Measurements from ENCODE around the gene LRRC28.
A peak's percentile ranks its signal among the peaks of the same experiment; 100 is the strongest.
"Not testable (repeated sequence)": the region's sequence is repeated elsewhere in the genome, so short reads cannot be mapped to it uniquely, and the experiment has no call there.

LRRC28 gene

GRCh38 chr15:99345242-99345641, 94.0 kb downstream of the LRRC28 start:
- no peak for DNase-seq

GRCh38 chr15:99345832-99346462, 94.7 kb downstream of the LRRC28 start:
- no peak for DNase-seq

GRCh38 chr15:99347574-99347973, 96.3 kb downstream of the LRRC28 start:
- DNase-seq, result no peak

- DNase-seq, result no peak
These were observed 97.1 kb downstream of the LRRC28 start for GRCh38 chr15:99348412-99348811.

- no peak for DNase-seq
These were observed 99.1 kb downstream of the LRRC28 start for GRCh38 chr15:99350408-99350807.

GRCh38 chr15:99359769-99360168, 108.5 kb downstream of the LRRC28 start:
- no peak for DNase-seq

GRCh38 chr15:99361545-99362185, 110.4 kb downstream of the LRRC28 start:
- no peak for DNase-seq

- DNase-seq, result no peak
These were observed 114.0 kb downstream of the LRRC28 start for GRCh38 chr15:99365242-99365641.

GRCh38 chr15:99366013-99366412, 114.7 kb downstream of the LRRC28 start:
- no peak for DNase-seq

- DNase-seq, result no peak
These were observed 117.5 kb downstream of the LRRC28 start for GRCh38 chr15:99368743-99369142.

- DNase-seq, result no peak
These were observed 117.9 kb downstream of the LRRC28 start for GRCh38 chr15:99369196-99369595.

GRCh38 chr15:99371180-99372103, 120.2 kb downstream of the LRRC28 start:
- no peak for DNase-seq

GRCh38 chr15:99385005-99385669, 133.9 kb downstream of the LRRC28 start:
- no peak for DNase-seq

- peak; percentile 91 for DNase-seq
These were observed 134.6 kb downstream of the LRRC28 start for GRCh38 chr15:99385865-99386264.

- no peak for DNase-seq
These were observed 135.1 kb downstream of the LRRC28 start for GRCh38 chr15:99386391-99386790.

GRCh38 chr15:99387421-99388168, 136.3 kb downstream of the LRRC28 start:
- no peak for DNase-seq

GRCh38 chr15:99390667-99391066, 139.4 kb downstream of the LRRC28 start:
- no peak for DNase-seq

- DNase-seq, result no peak
These were observed 142.4 kb downstream of the LRRC28 start for GRCh38 chr15:99393641-99394040.

GRCh38 chr15:99396375-99396774, 145.1 kb downstream of the LRRC28 start:
- no peak for DNase-seq

- DNase-seq, result no peak
These were observed 147.8 kb downstream of the LRRC28 start for GRCh38 chr15:99399061-99399460.

GRCh38 chr15:99399618-99400017, 148.3 kb downstream of the LRRC28 start:
- no peak for DNase-seq

GRCh38 chr15:99401216-99401615, 149.9 kb downstream of the LRRC28 start:
- not testable (repeated sequence) for DNase-seq
